Muscle of leg (tissue), 11 donors: ENCODE data around the gene SEPTIN5. TPM values are rescaled to one million over a fixed set of nuclear protein-coding genes. Genes with fewer than 3 reads are reported as not detected.
"Not testable (repeated sequence)": the region's sequence is repeated elsewhere in the genome, so short reads cannot be mapped to it uniquely, and the experiment has no call there.

Experiments
- DNase-seq: peaks from one replicate; pipeline ENCODE4 v3.0.0; 2013
- H3K27ac ChIP-seq: one replicate; pipeline ENCODE4 v1.5.1; 2013; ENCODE audit warnings: mild to moderate bottlenecking, low read length, control low read depth
- H3K27me3 ChIP-seq: one replicate; pipeline ENCODE4 v1.6.1; 2013; ENCODE audit warnings: low read length; ENCODE audit not compliant: control insufficient read depth, insufficient read depth
- H3K36me3 ChIP-seq: one replicate; pipeline ENCODE4 v1.6.1; 2013; ENCODE audit warnings: low read length; ENCODE audit not compliant: control insufficient read depth, insufficient read depth
- H3K4me1 ChIP-seq: one replicate; pipeline ENCODE4 v1.6.1; 2013; ENCODE audit warnings: low read length; ENCODE audit not compliant: control insufficient read depth, insufficient read depth
- H3K4me3 ChIP-seq: one replicate; pipeline ENCODE4 v1.5.1; 2013; ENCODE audit warnings: low read length, control low read depth
- H3K9me3 ChIP-seq: replicated peaks from 2 replicates; pipeline ENCODE4 v1.6.1; 2013; ENCODE audit warnings: low read depth, low read length; ENCODE audit not compliant: control insufficient read depth
- WGBS: methylation state at CpG from one replicate; pipeline ENCODE4 v1.1.5; 2013; ENCODE audit warnings: missing lambda C conversion rate; ENCODE audit not compliant: insufficient coverage; 5-methylcytosine and 5-hydroxymethylcytosine counted together
- polyA plus RNA-seq, 8 donors: library from polyadenylated mRNA; unstranded; fragments of 120-200 nt; gene quantifications; one replicate each; pipeline versions ENCODE4 v1.2.1 to v1.2.3, GENCODE V29; 2013; ENCODE audit warnings: inconsistent platforms in 1 of 8, low replicate concordance in 1 of 8; ENCODE audit not compliant: insufficient read length in 8 of 8, insufficient read depth in 1 of 8
- total RNA-seq: library from RNA; stranded (reverse); fragments of 120-200 nt; gene quantifications from one replicate; pipeline ENCODE4 v1.2.4, GENCODE V29; 2013

Gene SEPTIN5
- total and polyA plus RNA-seq, 9 donors = 67.6 to 122 (median 105) TPM

DNA sequence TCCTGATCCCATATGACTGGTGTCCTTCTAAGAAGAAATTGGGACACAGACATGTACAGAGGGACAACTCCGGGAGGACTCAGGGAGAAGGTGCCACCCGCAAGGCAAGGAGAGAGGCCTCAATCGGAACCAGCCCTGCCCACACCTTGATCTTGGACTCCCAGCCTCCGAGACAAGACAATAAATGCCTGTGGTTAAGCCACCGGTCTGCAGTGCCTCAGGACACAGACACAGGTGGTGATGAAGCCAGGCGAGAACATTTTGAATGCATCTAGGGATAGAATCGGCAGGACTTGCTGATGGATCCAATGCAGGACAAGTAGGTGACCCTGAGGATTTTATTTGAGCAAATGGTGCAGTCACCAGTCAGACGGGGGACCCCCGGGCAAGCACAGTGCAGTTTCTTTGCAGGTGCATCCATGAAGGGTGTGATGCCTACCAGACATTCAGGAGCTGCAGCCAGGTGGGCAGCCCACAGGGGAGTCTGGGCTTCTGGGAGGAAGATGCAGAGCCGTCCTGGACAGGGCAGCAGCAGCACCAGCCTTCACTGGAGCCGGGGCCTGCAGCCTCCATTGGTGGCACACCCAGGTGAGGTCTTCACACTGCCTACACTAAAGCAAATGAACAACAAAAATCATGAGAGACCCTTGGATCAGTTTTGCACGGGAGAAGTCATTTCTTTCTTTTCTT, 20.2 kb upstream of the SEPTIN5 start:
- no peaks in the 10 kb centered on the region for H3K9me3 ChIP-seq
- no peak overlapping the region for H3K4me3 ChIP-seq
- peaks cover 8% of the 10 kb centered on the region for H3K4me1 ChIP-seq
- no peaks in the 10 kb centered on the region for H3K36me3 ChIP-seq
- WGBS = 83% methylated on average over 8 of the region's 12 CpGs
- no peak overlapping the region for H3K27ac ChIP-seq
- DNase-seq = no peak
- no peaks in the 10 kb centered on the region for H3K27me3 ChIP-seq

DNA sequence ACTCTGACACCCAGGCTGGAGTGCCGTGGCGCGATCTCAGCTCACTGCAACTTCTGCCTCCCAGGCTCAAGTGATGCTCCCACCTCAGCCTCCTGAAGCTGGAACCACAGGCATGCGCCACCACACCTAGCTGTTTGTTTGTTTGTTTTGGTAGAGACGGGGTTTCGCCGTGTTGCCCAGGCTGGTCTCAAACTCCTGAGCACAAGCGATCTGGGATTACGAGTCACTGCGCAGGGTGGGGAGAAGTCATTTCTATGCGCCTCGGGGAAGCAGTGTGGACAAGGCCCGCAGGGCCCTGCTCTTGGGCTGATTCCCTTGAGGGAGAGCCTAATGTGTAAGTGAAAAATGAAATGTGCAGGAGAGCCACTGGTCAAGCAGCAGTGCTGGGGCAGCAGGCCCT, 19.6 kb upstream of the SEPTIN5 start:
- Histone ChIP-seq H3K27me3 (no peaks in the 10 kb centered on the region), H3K27ac (no peak overlapping the region), H3K4me1 (peaks cover 8% of the 10 kb centered on the region), H3K4me3 (no peak overlapping the region), H3K36me3 (no peaks in the 10 kb centered on the region), H3K9me3 (no peaks in the 10 kb centered on the region)
- whole genome bisulfite sequencing = 85% methylated on average over 9 of the region's 13 CpGs
- no peak for DNase-seq

DNA sequence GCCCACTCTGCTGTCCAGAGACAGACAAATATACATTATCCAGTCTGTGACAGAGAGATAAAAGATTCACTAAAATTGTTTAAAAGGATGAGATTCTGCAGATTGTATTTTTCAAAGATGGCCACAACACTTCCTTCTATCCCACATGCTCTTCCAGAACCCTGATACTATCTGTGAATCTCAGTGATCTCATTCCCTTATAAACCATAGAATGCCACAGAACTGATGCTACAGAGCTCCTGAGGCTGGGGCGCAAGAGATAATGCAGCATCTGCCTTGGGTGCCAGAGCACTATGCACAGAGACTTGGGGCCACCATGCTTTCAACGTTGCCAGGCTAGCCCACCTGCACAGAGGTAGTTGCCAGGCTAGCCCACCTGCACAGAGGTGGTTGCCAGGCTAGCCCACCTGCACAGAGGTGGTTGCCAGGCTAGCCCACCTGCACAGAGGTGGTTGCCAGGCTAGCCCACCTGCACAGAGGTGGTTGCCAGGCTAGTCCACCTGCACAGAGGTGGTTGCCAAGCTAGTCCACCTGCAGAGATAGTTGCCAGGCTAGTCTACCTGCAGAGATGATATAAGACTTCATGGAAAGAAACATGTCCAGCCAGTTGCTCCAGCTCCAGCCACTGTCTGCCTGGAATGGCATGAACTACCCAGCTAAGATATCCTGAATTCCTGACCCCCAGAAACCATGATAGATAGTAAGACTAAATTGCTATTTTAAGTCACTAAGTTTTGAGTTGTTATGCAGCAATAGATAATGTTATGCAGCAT, 17.6 kb upstream of the SEPTIN5 start:
- 80% methylated on average over 1 of the region's 2 CpGs for WGBS
- Histone ChIP-seq H3K9me3 (no peaks in the 10 kb centered on the region), H3K4me3 (no peak overlapping the region), H3K27ac (no peak overlapping the region), H3K4me1 (peaks cover 5% of the 10 kb centered on the region), H3K27me3 (no peaks in the 10 kb centered on the region), H3K36me3 (no peaks in the 10 kb centered on the region)
- no peak for DNase-seq

DNA sequence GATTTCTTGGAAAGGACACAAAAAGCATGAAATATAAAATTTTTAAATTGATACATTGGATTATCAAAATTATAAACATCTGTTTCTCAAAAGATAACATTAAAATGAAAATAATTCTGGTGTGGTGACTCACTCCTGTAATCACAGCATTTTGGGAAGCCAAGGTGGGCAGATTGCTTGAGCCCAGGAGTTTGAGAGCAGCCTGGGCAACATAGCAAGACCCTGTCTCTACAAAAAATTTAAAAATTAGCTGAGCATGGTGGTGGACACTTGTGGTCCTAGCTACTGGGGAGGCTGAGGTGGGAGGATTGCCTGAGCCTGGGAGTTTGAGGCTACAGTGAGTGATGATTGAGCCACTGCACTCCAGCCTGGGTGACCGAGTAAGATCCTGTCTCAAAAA, 16.4 kb upstream of the SEPTIN5 start:
- H3K27me3 ChIP-seq, H3K4me3 ChIP-seq, H3K27ac ChIP-seq, DNase-seq, H3K9me3 ChIP-seq, H3K4me1 ChIP-seq, H3K36me3 ChIP-seq: not testable (repeated sequence)
- WGBS = no CpG with 5 or more reads among the region's 1 CpG

DNA sequence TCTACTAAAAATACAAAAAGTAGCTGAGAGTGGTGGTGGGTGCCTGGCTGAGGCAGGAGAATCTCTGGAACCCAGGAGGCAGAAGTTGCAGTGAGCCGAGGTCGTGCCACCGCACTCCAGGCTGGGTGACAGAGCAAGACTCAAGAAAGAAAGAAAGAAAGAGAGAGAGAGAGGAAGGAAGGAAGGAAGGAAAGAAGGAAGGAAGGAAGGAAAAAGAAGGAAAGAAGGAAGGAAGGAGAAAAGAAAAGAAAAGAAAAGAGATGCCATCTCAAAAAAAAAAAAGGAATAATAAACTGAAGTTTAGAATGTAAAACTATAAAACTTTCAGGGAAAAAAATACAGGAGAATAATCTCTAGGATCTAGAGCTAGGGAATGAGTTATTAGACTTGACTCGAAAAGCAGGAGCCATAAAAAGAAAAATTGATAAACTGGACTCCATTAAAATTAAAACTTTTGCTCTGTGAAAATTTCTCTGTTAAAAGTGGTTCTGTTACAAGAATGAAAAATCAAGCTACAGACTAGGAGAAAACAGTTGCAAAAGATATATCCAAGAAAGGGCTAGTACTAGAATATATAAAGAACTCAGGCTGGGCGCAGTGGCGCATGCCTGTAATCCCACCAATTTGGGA, 13.4 kb upstream of the SEPTIN5 start:
- Histone ChIP-seq H3K36me3 (no peaks in the 10 kb centered on the region), H3K4me1 (no peaks in the 10 kb centered on the region), H3K27me3 (no peaks in the 10 kb centered on the region), H3K9me3 (no peaks in the 10 kb centered on the region), H3K27ac (no peak overlapping the region), H3K4me3 (no peak overlapping the region)
- WGBS = 87% methylated on average over 3 of the region's 6 CpGs
- no peak for DNase-seq

DNA sequence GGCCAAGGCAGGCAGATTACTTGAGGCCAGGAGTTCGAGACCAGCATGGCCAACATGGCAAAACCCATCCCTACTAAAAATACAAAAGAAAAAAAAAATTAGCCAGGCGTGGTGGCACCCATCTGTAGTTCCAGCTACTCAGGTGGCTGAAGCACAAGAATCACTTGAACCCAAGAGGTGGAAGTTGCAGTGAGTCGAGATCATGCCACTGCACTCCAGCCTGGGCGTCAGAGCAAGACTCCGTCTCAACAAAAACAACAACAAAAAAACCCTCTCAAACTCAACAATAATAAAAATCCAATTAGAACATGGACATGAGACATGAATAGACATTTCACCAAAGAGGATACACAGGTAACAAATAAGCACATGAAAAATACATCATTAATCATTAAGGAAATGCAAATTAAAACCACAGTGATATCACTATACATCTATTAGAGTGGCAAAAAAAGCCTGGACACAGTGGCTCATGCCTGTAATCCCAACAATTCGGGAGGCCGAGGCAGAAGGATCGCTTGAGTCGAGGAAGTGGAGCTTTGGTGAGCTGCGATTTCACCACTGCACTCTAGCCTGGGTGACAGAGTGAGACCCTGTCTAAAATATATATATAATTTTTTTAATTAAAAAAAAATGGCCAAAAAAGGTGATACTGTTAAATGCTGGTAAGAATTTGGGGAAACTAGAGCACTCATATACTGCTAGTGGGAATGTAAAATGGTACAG, 12.7 kb upstream of the SEPTIN5 start:
- no peak for DNase-seq
- Histone ChIP-seq H3K9me3 (no peaks in the 10 kb centered on the region), H3K4me3 (no peak overlapping the region), H3K27ac (no peak overlapping the region), H3K4me1 (no peaks in the 10 kb centered on the region), H3K27me3 (no peaks in the 10 kb centered on the region), H3K36me3 (no peaks in the 10 kb centered on the region)
- no CpG with 5 or more reads among the region's 10 CpGs for WGBS

DNA sequence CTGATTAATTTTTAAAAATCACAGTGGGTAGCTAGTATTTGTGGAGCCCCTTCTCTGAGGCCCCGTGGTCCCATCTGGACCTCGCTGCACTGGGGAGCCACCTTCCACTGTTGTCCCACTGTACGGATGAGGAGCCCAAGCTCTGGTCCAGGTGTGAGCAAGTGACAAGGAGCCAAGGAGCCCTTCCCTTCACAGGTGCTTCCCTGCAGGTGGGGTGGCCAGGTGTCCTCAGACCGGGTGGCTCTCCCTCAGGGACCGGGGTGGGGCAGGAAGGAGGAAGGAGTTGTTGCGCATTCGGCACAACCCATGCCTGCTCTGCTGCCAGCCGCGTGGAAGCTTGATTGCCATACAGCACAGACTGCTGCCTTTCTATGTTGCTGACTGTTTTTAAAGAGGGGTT, 10.4 kb upstream of the SEPTIN5 start:
- H3K27me3 ChIP-seq = peaks cover 2% of the 10 kb centered on the region
- no peaks in the 10 kb centered on the region for H3K4me1 ChIP-seq
- DNase-seq = no peak
- 50% methylated on average over 4 of the region's 9 CpGs for WGBS
- H3K4me3 ChIP-seq = no peak overlapping the region
- H3K36me3 ChIP-seq = no peaks in the 10 kb centered on the region
- H3K9me3 ChIP-seq = no peaks in the 10 kb centered on the region
- H3K27ac ChIP-seq = no peak overlapping the region

DNA sequence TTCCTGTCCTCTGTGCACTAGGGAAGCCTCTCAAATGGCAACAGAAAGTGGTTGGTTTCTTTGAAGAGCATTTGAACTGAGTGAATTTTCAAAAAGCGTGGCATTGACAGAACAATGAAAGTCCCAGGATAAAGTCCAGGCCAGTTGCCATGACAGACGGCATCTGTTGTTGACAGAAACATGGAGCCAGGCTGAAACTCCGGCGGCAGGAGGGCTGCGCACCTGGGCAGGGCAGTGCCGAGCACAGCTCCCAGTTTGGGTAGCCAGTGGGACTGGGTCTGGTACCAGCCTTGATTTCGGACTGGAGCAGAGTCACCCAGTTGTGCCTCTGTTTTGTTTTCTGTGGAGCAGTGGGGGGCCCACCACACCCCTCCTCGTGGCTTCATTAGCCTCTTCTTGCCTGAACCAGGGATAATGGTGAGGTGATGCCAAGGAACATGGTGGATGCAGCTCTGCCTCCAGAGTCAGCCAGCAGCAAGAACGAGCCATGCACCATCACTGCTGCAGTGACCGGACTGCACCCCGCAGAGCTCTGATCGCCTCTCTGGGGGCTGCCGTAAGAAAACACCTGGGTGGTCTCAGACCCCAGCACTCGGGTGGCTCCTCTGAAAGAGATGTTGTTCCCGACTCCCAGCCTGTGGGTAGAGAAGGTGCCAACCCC, 9.8 kb upstream of the SEPTIN5 start:
- Histone ChIP-seq H3K36me3 (no peaks in the 10 kb centered on the region), H3K9me3 (no peaks in the 10 kb centered on the region), H3K4me1 (no peaks in the 10 kb centered on the region), H3K4me3 (no peak overlapping the region), H3K27me3 (peaks cover 2% of the 10 kb centered on the region), H3K27ac (no peak overlapping the region)
- DNase-seq = no peak
- WGBS = 75% methylated on average over 15 of the region's 15 CpGs

DNA sequence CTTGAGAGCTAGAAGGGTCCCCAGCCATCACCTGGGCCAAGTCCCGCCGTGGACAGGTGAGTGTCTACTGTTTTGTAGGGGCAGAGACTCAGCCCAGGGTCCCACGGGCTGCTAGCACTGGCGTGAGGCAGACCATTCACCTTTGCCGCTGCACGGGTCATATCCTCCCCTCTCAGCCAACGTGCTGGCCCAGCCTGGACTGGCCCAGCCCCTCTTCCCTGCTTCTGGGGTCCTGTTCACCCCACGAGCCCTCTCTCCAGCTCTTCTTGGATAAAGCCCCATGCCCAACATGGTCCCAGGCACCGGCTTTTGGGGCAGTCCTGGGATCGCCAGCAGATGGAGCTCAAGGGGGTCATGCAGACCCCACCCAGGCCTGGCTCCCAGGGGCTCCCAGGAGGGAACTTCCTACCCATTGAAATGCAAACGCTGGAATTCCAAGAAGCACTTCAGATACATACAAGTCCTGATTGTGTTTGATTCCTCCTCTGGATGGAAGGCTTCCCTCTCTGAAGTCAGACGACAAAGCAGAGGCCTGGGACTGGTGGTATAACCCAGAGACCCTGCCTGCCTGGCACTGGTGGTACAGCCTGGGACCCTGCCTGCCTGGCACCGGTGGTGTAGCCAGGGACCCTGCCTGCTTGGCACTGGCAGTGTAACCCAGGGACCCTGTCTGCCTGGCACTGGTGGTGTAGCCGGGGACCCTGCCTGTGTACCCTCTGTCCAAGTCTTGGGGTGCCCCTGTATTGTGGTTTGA, 8.9 kb upstream of the SEPTIN5 start:
- Histone ChIP-seq H3K4me1 (no peaks in the 10 kb centered on the region), H3K27ac (no peak overlapping the region), H3K9me3 (no peaks in the 10 kb centered on the region), H3K27me3 (peaks cover 2% of the 10 kb centered on the region), H3K4me3 (no peak overlapping the region), H3K36me3 (no peaks in the 10 kb centered on the region)
- 45% methylated on average over 10 of the region's 14 CpGs for WGBS
- DNase-seq = no peak
